Motor neuron (in vitro differentiated cells): Measurements from ENCODE around the gene TOX4. TPM values are rescaled to one million over a fixed set of nuclear protein-coding genes. Genes with fewer than 3 reads are reported as not detected.

Experiments
- ATAC-seq, 8 experiments: fragments of 200-7000 bp; cut with Tn5 transposase; replicated peaks in 6 of 8; 2 replicates each; pipeline ENCODE4 v1.8.0; 2021; ENCODE audit warnings: mild to moderate bottlenecking in 8 of 8, moderate library complexity in 8 of 8
- H3K27ac ChIP-seq, 2 donors: fragments of 250-450 bp; sonication (Bioruptor Pico); 2 replicates each; pipeline ENCODE4 v1.9.0; 2021; ENCODE audit warnings: antibody characterized with exemption in 2 of 2, mild to moderate bottlenecking in 2 of 2, moderate library complexity in 1 of 2
- H3K4me1 ChIP-seq, 2 donors: fragments of 250-450 bp; sonication (Bioruptor Pico); replicated peaks in 1 of 2; 2 replicates each; pipeline ENCODE4 v1.6.1; 2021; ENCODE audit warnings: antibody characterized with exemption in 2 of 2, mild to moderate bottlenecking in 2 of 2, moderate library complexity in 1 of 2
- H3K4me3 ChIP-seq, 5 donors: fragments of 250-450 bp; sonication (Bioruptor Pico); 2 replicates each; pipeline ENCODE4 v1.9.0; 2021; ENCODE audit warnings: antibody characterized with exemption in 5 of 5, mild to moderate bottlenecking in 5 of 5, moderate library complexity in 4 of 5
- WGBS, 10 experiments: fragments of 450-650 bp; shearing (Covaris generic); methylation state at CpG; one replicate each; pipeline ENCODE4 v1.0.0; 2022; 5-methylcytosine and 5-hydroxymethylcytosine counted together
- in situ Hi-C, 9 experiments: fragments of 400-800 bp; cut with MboI; loops; one replicate each; pipeline ENCODE4 v1.15.0; 2021; ENCODE audit warnings: low sequenced_read_pairs in 9 of 9, low pct_unique_long_range_greater_than_20kb in 2 of 9; ENCODE audit not compliant: unreplicated experiment in 9 of 9
- total RNA-seq, 8 experiments: library from RNA; unstranded; fragments of 300-600 nt; gene quantifications; 2 replicates each; pipeline versions ENCODE4 v1.2.3 to v1.2.4, GENCODE V29; 2022

TOX4 gene
- total RNA-seq, 8 experiments from 2014 or later: 25.1 to 59.3 (median 35.3) TPM

DNA sequence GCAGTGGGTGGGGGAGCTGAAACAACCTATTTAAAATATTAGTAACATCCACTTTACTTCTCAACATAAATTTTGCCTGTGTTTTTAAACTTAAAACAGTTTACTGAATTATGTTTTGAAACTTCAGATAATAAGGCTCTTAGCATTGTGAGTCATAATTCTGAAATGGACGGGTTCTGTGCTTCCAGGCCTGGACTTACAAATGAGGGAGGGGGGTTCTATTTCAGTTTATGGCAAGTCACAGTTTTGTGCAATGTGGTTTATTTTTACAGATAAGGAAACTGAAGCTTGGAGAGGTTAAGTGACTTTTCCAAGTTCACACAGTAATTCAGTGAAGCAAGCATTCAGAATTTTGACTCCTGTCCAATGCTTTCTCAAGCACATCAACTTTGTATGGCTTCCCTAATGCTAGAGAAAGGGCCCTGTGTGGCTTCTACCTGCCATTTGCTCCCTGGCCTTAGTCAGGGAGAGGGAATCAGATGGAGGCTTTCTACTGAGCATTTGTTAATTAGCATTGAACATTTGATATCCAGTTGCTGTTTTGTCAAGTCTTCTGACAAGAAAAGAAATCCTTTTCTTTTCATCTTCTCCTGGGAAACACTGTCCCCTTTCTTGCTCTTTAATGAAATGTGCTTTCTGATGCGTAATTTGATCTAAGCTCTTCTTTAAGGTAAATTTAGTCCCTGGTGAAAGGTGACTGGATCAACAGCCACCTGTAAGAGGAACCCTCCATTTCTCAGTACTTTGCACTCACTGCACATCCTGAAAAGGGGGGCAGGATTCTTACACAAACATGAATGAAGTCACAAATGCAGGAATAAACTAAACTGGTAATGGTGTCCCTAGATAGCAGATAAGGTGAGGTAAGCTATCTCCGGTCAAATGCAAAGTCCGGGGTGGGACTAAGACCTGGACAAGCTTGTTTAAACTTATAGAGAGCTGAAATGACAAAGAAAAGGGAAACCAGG, 51.7 kb downstream of the TOX4 start:
- no peak overlapping the region for H3K27ac ChIP-seq
- in situ Hi-C loops: no loop called here
- WGBS, 10 experiments: 28 to 100% (median 89%) methylated on average over 2 to 4 of the region's 4 CpGs; no CpG with 5 or more reads in 2 of the 10 experiments
- ATAC-seq: no peak
- peaks cover 14% of the 10 kb centered on the region in 2 donors for H3K4me1 ChIP-seq
- H3K4me3 ChIP-seq: no peak overlapping the region

DNA sequence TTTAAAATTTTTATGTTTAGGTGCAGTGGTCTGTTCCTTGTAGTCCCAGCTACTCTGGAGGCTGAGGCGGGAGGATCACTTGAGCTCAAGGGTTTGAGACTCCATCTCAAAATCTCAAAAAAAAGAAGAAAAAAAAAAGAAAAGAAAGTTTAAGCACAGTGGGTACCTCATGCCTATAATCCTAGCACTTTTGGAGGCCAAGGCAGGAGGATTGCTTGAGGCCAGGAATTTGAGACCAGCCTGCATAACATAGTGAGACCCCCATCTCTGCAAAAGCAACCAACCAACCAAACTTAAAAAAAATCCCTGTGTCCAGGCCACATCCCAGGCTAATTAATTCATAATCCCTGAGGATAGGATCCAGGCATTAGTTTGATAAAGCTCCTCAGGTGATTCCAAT, 52.5 kb downstream of the TOX4 start:
- WGBS, 10 experiments: 86 to 100% (median 100%) methylated on average over 1 of the region's 1 CpG; no CpG with 5 or more reads in 2 of the 10 experiments
- ATAC-seq: no peak
- Histone ChIP-seq H3K27ac (no peak overlapping the region), H3K4me3 (no peak overlapping the region), H3K4me1 (peaks cover 17 to 19% of the 10 kb centered on the region in 2 donors)
- in situ Hi-C loops: no loop called here

DNA sequence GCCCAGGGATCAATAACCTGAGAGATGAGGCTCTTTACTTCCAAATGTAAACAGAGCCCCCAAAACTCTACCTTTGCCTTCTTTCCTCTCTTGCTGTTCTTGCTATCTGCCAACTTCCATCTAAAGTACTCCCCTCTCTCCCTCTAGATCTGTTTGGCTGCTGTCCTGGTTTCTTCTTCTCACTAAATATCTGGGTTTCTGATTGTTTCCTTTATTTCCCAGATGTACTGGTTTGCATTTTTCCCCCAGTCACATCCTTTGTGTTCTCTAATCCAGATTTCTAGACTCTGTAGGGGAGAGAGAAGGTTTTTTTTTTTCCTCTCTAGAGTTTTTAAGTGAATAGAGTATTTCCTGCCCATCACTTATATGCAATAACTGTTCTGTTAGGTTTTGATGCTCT, 56.3 kb downstream of the TOX4 start:
- Histone ChIP-seq H3K4me3 (no peak overlapping the region), H3K27ac (no peak overlapping the region), H3K4me1 (peaks cover 16 to 22% of the 10 kb centered on the region in 2 donors)
- no peak for ATAC-seq
- in situ Hi-C loops: no loop called here

DNA sequence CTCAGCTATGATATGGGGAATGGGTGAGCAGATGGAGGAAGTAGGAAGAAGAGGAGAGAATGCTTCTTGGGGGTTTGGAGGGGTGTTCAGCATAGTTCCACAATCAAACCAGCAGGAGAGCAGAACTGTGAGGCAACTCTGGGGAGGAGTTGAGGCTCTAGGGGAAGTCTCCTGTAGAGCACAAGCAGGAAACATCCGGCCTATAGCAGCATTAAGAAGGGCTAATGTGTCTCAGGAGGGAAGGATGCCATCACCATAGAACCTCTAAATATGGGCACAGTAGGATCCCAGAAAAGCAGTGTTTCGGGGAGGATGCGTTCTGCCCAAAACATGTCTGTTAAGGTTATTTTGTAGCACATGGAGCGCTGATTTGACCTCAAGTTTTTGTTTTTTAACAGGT, 57.6 kb downstream of the TOX4 start:
- peaks cover 29 to 35% of the 10 kb centered on the region in 2 donors for H3K4me1 ChIP-seq
- H3K27ac ChIP-seq: no peak overlapping the region
- ATAC-seq: peak in 6 of 8 experiments; percentile 18 to 58 (median 54)
- H3K4me3 ChIP-seq: peak overlapping the region in 3 of 5 donors; percentile 11 to 49 (median 14)
- WGBS, 10 experiments: 7 to 72% (median 20%) methylated on average over 1 to 2 of the region's 4 CpGs; no CpG with 5 or more reads in 5 of the 10 experiments
- in situ Hi-C loops: no loop called here

DNA sequence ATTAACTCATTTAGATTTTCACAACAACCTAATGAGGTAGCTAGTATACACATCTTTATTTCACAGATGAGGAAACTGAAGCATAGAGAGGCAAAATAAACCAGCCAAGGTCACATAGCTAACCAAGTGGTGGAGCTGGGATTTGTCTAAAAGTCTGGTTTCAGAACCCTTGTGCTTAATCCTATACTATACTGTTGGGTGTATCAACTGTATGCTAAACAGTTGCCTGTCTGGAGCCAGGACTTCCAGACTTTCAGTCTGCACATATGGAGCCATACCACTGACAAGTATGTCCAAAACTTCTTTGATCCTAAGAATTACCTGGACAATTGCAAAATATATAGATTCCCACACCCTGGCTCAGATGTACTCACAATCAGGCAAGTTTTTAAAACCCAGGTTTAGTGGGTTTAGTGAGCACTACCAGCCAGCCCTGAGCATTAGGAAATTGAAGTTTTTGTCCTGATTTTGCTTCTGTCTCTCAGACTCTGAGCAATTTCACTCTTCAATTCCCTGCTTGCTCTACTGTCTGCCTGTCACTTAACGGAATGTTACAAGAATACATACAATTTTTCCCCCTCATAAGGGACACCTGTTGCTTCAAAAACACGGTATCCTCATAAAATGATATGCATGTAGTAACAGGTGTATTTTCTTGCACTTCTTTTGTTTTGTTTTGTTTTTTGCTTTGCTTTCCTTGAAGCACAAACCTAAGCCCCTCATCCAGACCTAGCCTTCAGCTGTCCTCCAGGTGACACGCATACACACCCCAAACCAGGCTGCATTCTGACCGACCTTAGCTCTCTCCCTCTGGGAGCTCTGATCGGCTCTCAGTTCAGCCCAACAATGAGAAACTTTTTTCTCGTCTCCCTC, 58.8 kb downstream of the TOX4 start:
- peaks cover 32 to 37% of the 10 kb centered on the region in 2 donors for H3K4me1 ChIP-seq
- in situ Hi-C loops: no loop called here
- peak; percentile 35 to 71 (median 58) for ATAC-seq
- H3K27ac ChIP-seq: peak overlapping the region in 1 of 2 donors; percentile 66
- WGBS, 10 experiments: 0 to 32% (median 0%) methylated on average over 1 to 5 of the region's 6 CpGs; no CpG with 5 or more reads in 2 of the 10 experiments
- H3K4me3 ChIP-seq: peak overlapping the region; percentile 32 to 49 (median 47)

DNA sequence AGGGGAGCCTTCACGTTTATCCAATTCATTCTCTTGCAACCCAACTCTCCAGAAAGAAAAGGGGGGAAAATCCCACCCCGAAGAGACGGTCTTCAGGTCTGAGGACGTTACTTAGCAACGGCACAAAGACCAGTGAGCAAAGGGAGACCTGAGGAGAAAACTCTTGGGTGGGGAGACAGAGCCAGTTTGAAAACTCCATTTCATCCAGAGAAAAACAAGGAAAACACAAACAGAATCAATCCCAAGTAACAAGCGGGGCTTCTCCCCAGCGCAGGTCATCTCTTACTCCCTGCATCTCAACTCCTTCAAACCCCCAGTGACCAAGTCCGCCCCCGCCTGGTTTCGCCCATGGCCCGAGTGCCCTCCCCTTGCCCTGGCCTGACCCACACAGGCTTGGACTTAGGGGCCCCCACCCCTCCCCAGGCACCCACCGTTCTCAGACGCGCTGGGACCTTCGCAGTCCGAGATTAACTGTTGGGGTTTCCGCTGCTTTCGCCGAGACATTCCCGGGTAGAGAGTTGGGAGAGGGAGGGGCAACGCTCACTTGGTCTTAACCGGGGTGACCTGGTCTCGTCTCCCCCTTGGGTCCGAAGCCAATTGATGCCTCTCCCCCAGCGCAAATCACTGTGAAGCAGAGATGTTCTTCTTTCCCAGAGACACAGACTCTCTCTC, 59.6 kb downstream of the TOX4 start:
- Histone ChIP-seq H3K27ac (peak overlapping the region; percentile 66 to 67), H3K4me3 (peak overlapping the region; percentile 32 to 49 (median 47)), H3K4me1 (peaks cover 32 to 37% of the 10 kb centered on the region in 2 donors)
- WGBS, 10 experiments: 0 to 4% (median 0%) methylated on average over 1 to 6 of the region's 25 CpGs; no CpG with 5 or more reads in 3 of the 10 experiments
- peak; percentile 45 to 71 (median 66) for ATAC-seq
- in situ Hi-C loops: no loop called here

DNA sequence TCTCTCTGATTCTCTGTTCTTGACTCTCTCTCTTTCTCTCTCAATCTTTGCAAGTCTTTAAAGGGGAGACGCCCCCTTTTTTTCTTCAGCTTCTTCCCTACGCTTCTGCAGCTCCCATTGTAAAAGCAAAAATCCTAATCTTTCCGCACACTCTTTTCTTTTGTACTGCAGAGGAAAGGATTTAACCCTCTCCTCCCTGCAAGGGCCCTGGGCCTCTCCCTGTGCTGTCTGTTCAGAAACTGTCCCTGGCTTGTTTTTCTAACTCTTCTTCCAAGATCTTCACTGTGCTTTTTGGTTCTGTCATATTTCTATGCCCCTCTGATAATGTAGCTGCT, 60.1 kb downstream of the TOX4 start:
- Histone ChIP-seq H3K27ac (peak overlapping the region; percentile 66 to 67), H3K4me1 (peaks cover 32 to 37% of the 10 kb centered on the region in 2 donors), H3K4me3 (peak overlapping the region; percentile 32 to 49 (median 47))
- in situ Hi-C loops: no loop called here
- peak in 6 of 8 experiments; percentile 6 to 44 (median 34) for ATAC-seq
- WGBS, 10 experiments: 0 to 13% (median 6%) methylated on average over 1 to 3 of the region's 3 CpGs; no CpG with 5 or more reads in 2 of the 10 experiments

DNA sequence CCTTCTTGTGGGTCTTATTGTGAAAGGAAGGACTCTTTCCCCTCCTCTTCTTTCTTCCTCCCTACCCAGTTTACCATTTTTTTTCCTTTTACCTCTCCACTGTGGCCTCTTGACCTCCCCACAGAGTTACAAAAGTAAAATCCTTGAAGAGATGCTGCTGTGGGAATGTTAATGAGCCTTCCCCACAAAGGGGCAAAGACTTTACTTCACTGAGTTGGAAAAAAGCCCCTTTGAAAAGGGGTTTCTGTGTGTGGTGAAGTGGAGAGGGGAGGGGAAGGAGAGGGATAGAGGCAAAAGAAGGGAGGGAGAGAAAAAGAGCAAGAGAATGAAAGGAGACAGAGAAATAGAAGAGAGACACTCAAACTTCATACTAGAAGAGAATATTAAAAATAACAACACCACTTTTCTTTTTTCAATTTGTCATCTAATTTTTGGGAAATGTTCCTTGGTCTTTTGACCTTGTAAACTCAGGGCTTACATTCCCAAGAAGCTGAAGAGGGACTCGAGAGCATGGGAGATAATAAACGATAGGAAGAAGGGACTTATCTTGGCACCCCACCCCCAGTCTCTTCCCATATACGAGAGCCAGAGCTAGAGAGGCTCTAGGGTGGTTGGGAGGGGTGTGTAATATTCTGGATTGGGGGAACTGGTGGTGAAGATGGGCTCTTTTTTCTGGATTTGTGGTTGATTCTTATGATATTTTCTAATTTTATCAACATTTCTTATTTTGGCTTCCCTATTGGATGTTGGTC, 62.4 kb downstream of the TOX4 start:
- WGBS, 10 experiments: 0 to 11% (median 1%) methylated on average over 2 to 3 of the region's 3 CpGs; no CpG with 5 or more reads in 4 of the 10 experiments
- H3K4me1 ChIP-seq: peaks cover 42 to 45% of the 10 kb centered on the region in 2 donors
- in situ Hi-C loops: no loop called here
- peak overlapping the region; percentile 19 to 56 for H3K27ac ChIP-seq
- no peak overlapping the region for H3K4me3 ChIP-seq
- ATAC-seq: no peak

DNA sequence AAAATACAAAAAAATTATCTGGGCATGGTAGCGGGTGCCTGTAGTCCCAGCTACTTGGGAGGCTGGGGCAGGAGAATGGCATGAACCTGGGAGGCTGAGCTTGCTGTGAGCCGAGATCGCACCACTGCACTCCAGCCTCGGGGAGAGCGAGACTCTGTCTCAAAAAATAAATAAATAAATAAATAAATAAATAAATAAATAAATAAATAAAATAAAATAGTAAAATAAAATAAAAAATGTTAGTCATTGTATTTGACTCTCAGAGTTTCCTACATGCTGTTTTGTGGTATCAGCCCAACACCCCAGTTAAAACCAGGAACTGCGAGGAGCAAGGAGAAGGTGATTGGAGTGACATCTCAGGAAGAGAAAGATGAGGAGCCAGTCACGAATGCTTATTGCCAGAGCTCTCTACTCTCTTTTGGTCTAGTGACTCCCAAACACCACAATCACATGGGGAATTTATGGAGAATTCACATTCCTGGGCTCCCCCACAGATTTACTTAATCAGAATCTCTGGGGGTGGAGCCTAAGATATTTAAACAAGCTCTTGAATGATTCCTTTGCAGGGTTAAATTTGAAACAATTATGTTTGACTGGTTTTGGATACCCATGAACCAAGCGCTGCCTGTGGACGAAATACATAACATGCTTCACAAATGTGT, 64.5 kb downstream of the TOX4 start:
- in situ Hi-C loops: no loop called here
- ATAC-seq: no peak
- no peak overlapping the region for H3K4me3 ChIP-seq
- peaks cover 33 to 34% of the 10 kb centered on the region in 2 donors for H3K4me1 ChIP-seq
- H3K27ac ChIP-seq: no peak overlapping the region
- 70 to 100% (median 82%) methylated on average over 1 to 9 of the region's 9 CpGs; no CpG with 5 or more reads in 1 of the 10 experiments for WGBS, 10 experiments

DNA sequence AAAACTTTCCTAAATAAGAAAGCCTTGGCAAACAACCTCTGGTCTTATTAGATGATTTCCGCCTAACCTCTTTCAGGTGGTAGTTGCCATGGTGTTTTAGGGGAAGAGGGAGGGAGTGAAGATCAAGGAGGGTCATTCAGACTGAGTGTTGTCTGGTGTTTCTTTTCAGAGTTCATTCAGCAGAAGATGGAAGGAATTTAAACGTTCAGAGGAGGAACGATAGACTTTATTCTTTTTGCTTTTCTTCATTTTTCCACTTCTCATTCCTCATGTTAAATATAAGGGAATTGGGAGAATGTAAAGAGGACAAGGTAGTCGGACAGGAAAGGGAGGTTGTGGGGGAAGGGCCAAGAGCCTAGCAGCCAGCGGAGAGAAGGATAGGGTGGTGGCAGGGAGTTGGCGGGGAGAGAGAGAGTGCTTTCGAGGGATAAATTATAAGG, 66.5 kb downstream of the TOX4 start:
- Histone ChIP-seq H3K27ac (peak overlapping the region in 1 of 2 donors; percentile 34), H3K4me3 (no peak overlapping the region), H3K4me1 (peaks cover 28 to 29% of the 10 kb centered on the region in 2 donors)
- 0 to 37% (median 14%) methylated on average over 1 to 7 of the region's 7 CpGs for WGBS, 10 experiments
- in situ Hi-C loops: no loop called here
- peak in 5 of 8 experiments; percentile 50 to 65 (median 53) for ATAC-seq

DNA sequence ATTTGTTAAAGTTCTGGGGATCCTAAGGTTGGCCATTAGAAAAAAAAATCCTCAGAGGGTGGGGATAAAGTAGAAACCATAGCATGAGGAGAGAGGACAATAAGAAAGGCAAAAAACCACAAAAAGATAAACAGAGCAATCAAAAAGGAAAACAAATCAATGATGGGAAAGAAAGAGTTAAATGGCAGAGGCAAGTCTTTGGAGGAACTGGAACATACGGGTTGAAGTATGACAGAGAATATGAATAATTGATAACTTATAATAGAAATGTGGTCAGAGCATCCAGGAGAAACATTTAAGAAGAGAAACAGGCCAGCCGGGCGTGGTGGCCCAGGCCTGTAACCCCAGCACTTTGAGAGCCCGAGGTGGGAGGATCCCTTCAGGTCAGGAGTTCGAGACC, 67.0 kb downstream of the TOX4 start:
- H3K27ac ChIP-seq: peak overlapping the region in 1 of 2 donors; percentile 34
- ATAC-seq: peak in 3 of 8 experiments; percentile 45 to 53 (median 47)
- peaks cover 24 to 25% of the 10 kb centered on the region in 2 donors for H3K4me1 ChIP-seq
- 0 to 69% (median 42%) methylated on average over 1 to 5 of the region's 5 CpGs for WGBS, 10 experiments
- in situ Hi-C loops: no loop called here
- H3K4me3 ChIP-seq: no peak overlapping the region
